Activated CD8-positive, alpha-beta memory T cell treated with anti-CD3 and anti-CD28 coated beads for 24 hours (primary cell): ENCODE data around the gene AGFG2.

Source experiments
- DNase-seq: peaks from one replicate; pipeline ENCODE4 v3.0.0-alpha.2; 2020

AGFG2 gene

DNA sequence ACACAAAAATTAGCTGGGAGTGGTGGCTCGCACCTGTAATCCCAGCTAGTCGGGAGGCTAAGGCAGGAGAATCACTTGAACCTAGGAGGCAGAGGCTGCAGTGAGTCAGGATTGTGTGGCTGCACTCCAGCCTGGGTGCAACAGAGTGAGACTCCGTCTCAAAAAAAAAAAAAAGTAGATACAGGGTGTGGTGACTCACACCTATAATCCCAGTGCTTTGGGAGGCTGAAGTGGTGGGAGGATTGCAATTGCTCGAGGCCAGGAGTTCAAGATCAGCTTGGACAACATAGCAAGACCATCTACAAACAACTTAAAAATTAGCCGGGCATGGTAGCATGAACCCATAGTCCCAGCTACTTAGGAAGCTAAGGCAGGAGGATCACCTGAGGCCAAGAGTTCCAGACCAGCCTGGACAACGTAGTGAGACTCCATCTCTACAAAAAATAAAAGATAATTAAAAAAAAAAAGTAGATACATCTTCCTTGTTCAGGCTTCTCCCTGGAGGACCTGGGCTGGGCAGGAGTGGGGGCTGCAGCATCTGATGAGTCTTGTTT lies 75.4 kb downstream of the AGFG2 start:
- DNase-seq = no peak
